Tibial artery (tissue), 4 donors: ENCODE data around the gene RIPOR2.
"Not testable (repeated sequence)": the region's sequence is repeated elsewhere in the genome, so short reads cannot be mapped to it uniquely, and the experiment has no call there.

ENCODE experiments used
- DNase-seq, 2 donors: peaks; one replicate each; pipeline ENCODE4 v3.0.0-alpha.2; 2019
- H3K27ac ChIP-seq, 2 donors: fragments of 200-600 bp; sonication (generic) in 1 of 2; 1 replicate in 1 of 2; 2 replicates in 1 of 2; pipeline ENCODE4 v1.5.1; 2018 to 2019; ENCODE audit warnings: mild to moderate bottlenecking in 1 of 2
- H3K27me3 ChIP-seq, 2 donors: fragments of 200-600 bp; sonication (generic) in 1 of 2; one replicate each; pipeline versions ENCODE4 v1.5.1 to v1.6.0; 2016 to 2019
- H3K36me3 ChIP-seq, 3 donors: fragments of 200-600 bp; sonication (generic) in 2 of 3; one replicate each; pipeline ENCODE4 v1.5.1; 2016 to 2019; ENCODE audit warnings: mild to moderate bottlenecking in 2 of 3
- H3K4me1 ChIP-seq, 4 donors: fragments of 200-600 bp; sonication (generic) in 2 of 4; 1 replicate in 3 of 4; 2 replicates in 1 of 4; pipeline ENCODE4 v1.5.1; 2016 to 2019
- H3K4me3 ChIP-seq, 2 donors: fragments of 200-600 bp; sonication (generic) in 1 of 2; 1 replicate in 1 of 2; 2 replicates in 1 of 2; pipeline ENCODE4 v1.5.1; 2018 to 2019; ENCODE audit warnings: mild to moderate bottlenecking in 2 of 2
- H3K9me3 ChIP-seq, 3 donors: fragments of 200-600 bp; sonication (generic) in 1 of 3; one replicate each; pipeline ENCODE4 v1.5.1; 2016 to 2019
- intact Hi-C: fragments of 100-400 bp; cut with DNase I; formaldehyde crosslinking; loops from one replicate; pipeline ENCODE4 v1.15.0; 2023; ENCODE audit warnings: low total_unique reads
- TF ChIP-seq, protein P1 (sequence below), 2 experiments: fragments of 200-600 bp in 1 of 2; fragments of 450-650 bp in 1 of 2; IDR thresholded peaks; one replicate each; pipeline ENCODE4 v1.5.1; 2017 to 2019; ENCODE audit warnings: antibody characterized with exemption in 2 of 2, mild to moderate bottlenecking in 1 of 2, moderate library complexity in 1 of 2

Gene RIPOR2

DNA sequence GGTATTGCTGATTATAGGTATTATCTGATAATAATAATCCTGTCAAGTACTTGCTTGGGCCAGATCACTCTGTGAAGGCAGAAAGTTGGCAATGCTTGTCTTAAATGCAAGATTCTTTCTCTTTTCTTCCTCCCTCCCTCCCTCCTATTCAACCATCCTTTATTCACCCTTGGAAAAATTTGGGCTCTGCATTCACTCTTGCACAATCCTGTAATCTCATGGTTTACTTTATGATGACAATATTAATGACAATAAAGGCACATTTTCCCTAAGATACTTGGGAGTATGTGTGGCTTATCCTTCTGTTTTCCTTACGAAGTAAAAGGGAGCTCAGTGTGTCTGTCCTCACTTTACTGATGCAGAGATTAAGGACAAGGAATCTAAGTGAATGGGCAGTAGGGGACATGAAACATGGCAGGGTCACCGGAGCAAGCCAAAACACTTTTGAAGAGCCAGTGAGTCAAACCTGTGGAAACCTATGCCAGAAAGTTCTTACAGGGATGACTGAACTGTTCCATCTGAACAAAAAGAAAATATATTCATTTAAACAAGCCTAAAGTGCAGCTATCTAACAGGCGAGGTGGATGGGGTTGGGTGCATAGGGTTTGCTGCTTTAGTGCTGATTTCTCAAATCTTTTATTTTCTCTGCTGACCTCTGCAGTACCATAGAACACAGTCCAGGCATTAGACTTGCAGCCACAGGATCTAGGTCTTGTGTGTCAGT lies 14.6 kb upstream of the RIPOR2 start:
- TF ChIP-seq, protein P1, sequence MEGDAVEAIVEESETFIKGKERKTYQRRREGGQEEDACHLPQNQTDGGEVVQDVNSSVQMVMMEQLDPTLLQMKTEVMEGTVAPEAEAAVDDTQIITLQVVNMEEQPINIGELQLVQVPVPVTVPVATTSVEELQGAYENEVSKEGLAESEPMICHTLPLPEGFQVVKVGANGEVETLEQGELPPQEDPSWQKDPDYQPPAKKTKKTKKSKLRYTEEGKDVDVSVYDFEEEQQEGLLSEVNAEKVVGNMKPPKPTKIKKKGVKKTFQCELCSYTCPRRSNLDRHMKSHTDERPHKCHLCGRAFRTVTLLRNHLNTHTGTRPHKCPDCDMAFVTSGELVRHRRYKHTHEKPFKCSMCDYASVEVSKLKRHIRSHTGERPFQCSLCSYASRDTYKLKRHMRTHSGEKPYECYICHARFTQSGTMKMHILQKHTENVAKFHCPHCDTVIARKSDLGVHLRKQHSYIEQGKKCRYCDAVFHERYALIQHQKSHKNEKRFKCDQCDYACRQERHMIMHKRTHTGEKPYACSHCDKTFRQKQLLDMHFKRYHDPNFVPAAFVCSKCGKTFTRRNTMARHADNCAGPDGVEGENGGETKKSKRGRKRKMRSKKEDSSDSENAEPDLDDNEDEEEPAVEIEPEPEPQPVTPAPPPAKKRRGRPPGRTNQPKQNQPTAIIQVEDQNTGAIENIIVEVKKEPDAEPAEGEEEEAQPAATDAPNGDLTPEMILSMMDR (IDR thresholded peaks at IDR 0.05), result no peak
- no peak for DNase-seq
- H3K27ac ChIP-seq, result no peak overlapping the region
- peaks cover 0 to 7% (median 1%) of the 10 kb centered on the region in 3 donors for H3K9me3 ChIP-seq
- intact Hi-C loops, result no loop called here
- H3K4me1 ChIP-seq, result no peaks in the 10 kb centered on the region
- no peak overlapping the region for H3K4me3 ChIP-seq
- no peaks in the 10 kb centered on the region for H3K27me3 ChIP-seq
- H3K36me3 ChIP-seq, result peaks cover 0 to under 1% (median 0%) of the 10 kb centered on the region in 3 donors

- H3K27ac ChIP-seq, result no peak overlapping the region
- H3K4me3 ChIP-seq, result no peak overlapping the region
- DNase-seq, result no peak
- intact Hi-C loops, result no loop called here
- no peaks in the 10 kb centered on the region for H3K4me1 ChIP-seq
- peaks cover 0 to 20% (median 13%) of the 10 kb centered on the region in 3 donors for H3K9me3 ChIP-seq
- TF ChIP-seq, protein P1 (IDR thresholded peaks at IDR 0.05), result no peak
- H3K36me3 ChIP-seq, result peaks cover 0 to 4% (median 0%) of the 10 kb centered on the region in 3 donors
- H3K27me3 ChIP-seq, result no peaks in the 10 kb centered on the region
Observed at GRCh38 chr6:24949020-24949569, 13.3 kb upstream of the RIPOR2 start.

- H3K27me3 ChIP-seq, intact Hi-C loops, H3K4me1 ChIP-seq, DNase-seq, H3K36me3 ChIP-seq, H3K27ac ChIP-seq, H3K4me3 ChIP-seq: not testable (repeated sequence)
- peaks cover 0 to 22% (median 16%) of the 10 kb centered on the region in 3 donors for H3K9me3 ChIP-seq
Observed at GRCh38 chr6:24948261-24948660, 12.5 kb upstream of the RIPOR2 start.

DNA sequence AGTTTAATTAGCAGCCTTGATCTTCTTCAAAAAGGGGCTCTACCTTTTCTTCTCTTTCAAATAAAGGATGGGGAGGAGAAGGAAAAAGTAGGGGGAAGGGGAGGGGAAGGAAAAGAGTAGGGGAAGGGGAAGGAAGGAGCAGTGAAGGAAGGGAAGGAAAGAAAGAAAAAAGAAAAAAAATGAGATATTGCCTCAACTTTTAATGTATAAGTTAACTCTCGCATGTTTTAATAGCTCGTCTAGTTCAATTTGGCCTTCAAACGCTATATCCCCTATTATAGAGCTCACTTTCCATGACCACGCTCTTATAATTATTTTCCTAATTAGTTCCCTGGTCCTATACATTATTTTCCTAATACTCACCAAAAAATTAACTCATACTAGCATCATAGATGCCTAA lies 11.9 kb upstream of the RIPOR2 start:
- intact Hi-C loops, result no loop called here
- H3K27ac ChIP-seq, result no peak overlapping the region
- TF ChIP-seq, protein P1 (IDR thresholded peaks at IDR 0.05), result no peak
- DNase-seq, result no peak
- H3K4me1 ChIP-seq, result no peaks in the 10 kb centered on the region
- H3K9me3 ChIP-seq, result peaks cover 0 to 22% (median 16%) of the 10 kb centered on the region in 3 donors
- no peaks in the 10 kb centered on the region for H3K27me3 ChIP-seq
- no peak overlapping the region for H3K4me3 ChIP-seq
- peaks cover 0 to 4% (median 0%) of the 10 kb centered on the region in 3 donors for H3K36me3 ChIP-seq

DNA sequence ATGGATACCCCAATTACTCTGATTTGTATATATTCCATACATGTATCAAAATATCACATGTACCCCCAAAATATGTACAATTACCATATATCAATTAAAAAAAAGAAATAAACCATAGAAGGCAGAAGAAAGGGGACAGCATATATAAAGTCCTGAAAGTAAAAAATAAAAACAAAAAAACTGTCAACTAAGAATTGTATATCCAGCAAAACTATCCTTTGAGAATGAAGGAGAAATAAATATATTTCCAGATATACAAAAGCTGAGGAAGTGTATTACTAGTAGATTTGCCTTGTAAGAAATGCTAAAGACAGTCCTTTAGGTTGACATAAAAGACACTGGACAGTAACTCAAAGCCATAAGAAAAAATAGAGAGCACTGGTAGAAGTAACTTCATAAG lies 9.3 kb upstream of the RIPOR2 start:
- H3K36me3 ChIP-seq, result peaks cover 0 to 4% (median 0%) of the 10 kb centered on the region in 3 donors
- peaks cover 0 to 22% (median 16%) of the 10 kb centered on the region in 3 donors for H3K9me3 ChIP-seq
- no peaks in the 10 kb centered on the region for H3K27me3 ChIP-seq
- DNase-seq, result no peak
- H3K4me1 ChIP-seq, result no peaks in the 10 kb centered on the region
- H3K27ac ChIP-seq, result no peak overlapping the region
- intact Hi-C loops, result no loop called here
- H3K4me3 ChIP-seq, result no peak overlapping the region
- TF ChIP-seq, protein P1 (IDR thresholded peaks at IDR 0.05), result no peak

DNA sequence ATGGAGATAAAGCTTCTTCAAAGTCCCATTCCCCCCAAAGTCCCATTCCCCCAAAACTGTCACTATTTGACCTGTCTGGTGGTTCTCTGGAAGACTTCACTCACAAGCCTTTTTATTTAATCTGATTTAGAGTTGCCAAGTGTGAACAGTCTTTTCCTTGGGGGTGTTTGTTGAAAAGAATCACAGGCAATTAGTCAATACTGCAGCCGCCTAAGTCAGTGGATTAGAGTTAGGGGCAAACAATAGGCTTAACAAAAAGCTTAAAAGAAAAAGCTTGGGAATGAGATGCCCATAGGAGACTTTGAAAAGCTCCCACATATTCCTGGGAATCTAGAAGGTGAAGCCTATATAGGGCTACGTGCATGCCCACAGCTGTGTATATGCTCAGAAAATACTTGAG lies 8.0 kb upstream of the RIPOR2 start:
- H3K4me1 ChIP-seq, result no peaks in the 10 kb centered on the region
- H3K36me3 ChIP-seq, result peaks cover 0 to 4% (median 0%) of the 10 kb centered on the region in 3 donors
- intact Hi-C loops, result no loop called here
- H3K27ac ChIP-seq, result no peak overlapping the region
- H3K27me3 ChIP-seq, result no peaks in the 10 kb centered on the region
- no peak overlapping the region for H3K4me3 ChIP-seq
- DNase-seq, result no peak
- H3K9me3 ChIP-seq, result peaks cover 0 to 22% (median 16%) of the 10 kb centered on the region in 3 donors
- TF ChIP-seq, protein P1 (IDR thresholded peaks at IDR 0.05), result no peak
